Karpas-422 (cell line): ENCODE data around the gene FUZ. TPM values are rescaled to one million over a fixed set of nuclear protein-coding genes. Genes with fewer than 3 reads are reported as not detected.

ENCODE experiments used
- DNase-seq: peaks from one replicate; pipeline ENCODE4 v3.0.0-alpha.2; 2015
- H2AFZ ChIP-seq: fragments of 200-600 bp; sonication (generic); 2 replicates; pipeline ENCODE4 v1.6.1; 2014; ENCODE audit warnings: antibody characterized with exemption, low read length, mixed read lengths
- H3K27ac ChIP-seq: fragments of 200-600 bp; sonication (generic); 2 replicates; pipeline ENCODE4 v1.5.1; 2014; ENCODE audit warnings: mild to moderate bottlenecking, low read length, moderate library complexity
- H3K27me3 ChIP-seq: fragments of 200-600 bp; sonication (generic); 2 replicates; pipeline ENCODE4 v1.6.1; 2014; ENCODE audit warnings: low read length, mixed read lengths
- H3K36me3 ChIP-seq: fragments of 200-600 bp; sonication (generic); 2 replicates; pipeline ENCODE4 v1.6.1; 2014; ENCODE audit warnings: low read length, mixed read lengths; ENCODE audit not compliant: insufficient read depth
- H3K4me1 ChIP-seq: fragments of 200-600 bp; sonication (generic); 2 replicates; pipeline ENCODE4 v1.6.1; 2014; ENCODE audit warnings: mild to moderate bottlenecking, low read length, mixed read lengths
- H3K4me2 ChIP-seq: fragments of 200-600 bp; sonication (generic); 2 replicates; pipeline ENCODE4 v1.6.1; 2014; ENCODE audit warnings: low read length, low read depth, mild to moderate bottlenecking; ENCODE audit not compliant: poor library complexity, severe bottlenecking
- H3K4me3 ChIP-seq: fragments of 200-600 bp; sonication (generic); 2 replicates; pipeline ENCODE4 v1.5.1; 2014; ENCODE audit warnings: mild to moderate bottlenecking, antibody characterized with exemption, low read length, mixed read lengths
- H3K79me2 ChIP-seq: fragments of 200-600 bp; sonication (generic); 2 replicates; pipeline ENCODE4 v1.6.1; 2014; ENCODE audit warnings: mild to moderate bottlenecking, low read length, mixed read lengths
- H3K9ac ChIP-seq: fragments of 200-600 bp; sonication (generic); 2 replicates; pipeline ENCODE4 v1.6.0; 2014; ENCODE audit warnings: low read length
- H3K9me2 ChIP-seq: fragments of 200-600 bp; sonication (generic), shearing (Covaris generic); replicated peaks from 2 replicates; pipeline ENCODE4 v1.6.0; 2014; ENCODE audit warnings: mild to moderate bottlenecking, low read length, moderate library complexity; ENCODE audit not compliant: insufficient read depth
- H3K9me3 ChIP-seq: fragments of 300-700, 200-600 bp; sonication (generic); 2 replicates; pipeline ENCODE4 v1.6.1; 2014; ENCODE audit warnings: low read length, mixed read lengths
- H4K20me1 ChIP-seq: fragments of 200-600 bp; sonication (generic); 2 replicates; pipeline ENCODE4 v1.6.1; 2014; ENCODE audit warnings: mild to moderate bottlenecking, antibody characterized with exemption, low read length, low read depth; ENCODE audit not compliant: insufficient read depth
- total RNA-seq: library from RNA; depleted of rRNA; stranded (reverse); fragments of >200 nt; shearing (Covaris generic); gene quantifications from 2 replicates; pipeline ENCODE4 v1.2.3, GENCODE V29; 2014; ENCODE audit warnings: low replicate concordance

Gene FUZ
- total RNA-seq, 1 experiment from 2014 or later = 15.8 TPM

DNA sequence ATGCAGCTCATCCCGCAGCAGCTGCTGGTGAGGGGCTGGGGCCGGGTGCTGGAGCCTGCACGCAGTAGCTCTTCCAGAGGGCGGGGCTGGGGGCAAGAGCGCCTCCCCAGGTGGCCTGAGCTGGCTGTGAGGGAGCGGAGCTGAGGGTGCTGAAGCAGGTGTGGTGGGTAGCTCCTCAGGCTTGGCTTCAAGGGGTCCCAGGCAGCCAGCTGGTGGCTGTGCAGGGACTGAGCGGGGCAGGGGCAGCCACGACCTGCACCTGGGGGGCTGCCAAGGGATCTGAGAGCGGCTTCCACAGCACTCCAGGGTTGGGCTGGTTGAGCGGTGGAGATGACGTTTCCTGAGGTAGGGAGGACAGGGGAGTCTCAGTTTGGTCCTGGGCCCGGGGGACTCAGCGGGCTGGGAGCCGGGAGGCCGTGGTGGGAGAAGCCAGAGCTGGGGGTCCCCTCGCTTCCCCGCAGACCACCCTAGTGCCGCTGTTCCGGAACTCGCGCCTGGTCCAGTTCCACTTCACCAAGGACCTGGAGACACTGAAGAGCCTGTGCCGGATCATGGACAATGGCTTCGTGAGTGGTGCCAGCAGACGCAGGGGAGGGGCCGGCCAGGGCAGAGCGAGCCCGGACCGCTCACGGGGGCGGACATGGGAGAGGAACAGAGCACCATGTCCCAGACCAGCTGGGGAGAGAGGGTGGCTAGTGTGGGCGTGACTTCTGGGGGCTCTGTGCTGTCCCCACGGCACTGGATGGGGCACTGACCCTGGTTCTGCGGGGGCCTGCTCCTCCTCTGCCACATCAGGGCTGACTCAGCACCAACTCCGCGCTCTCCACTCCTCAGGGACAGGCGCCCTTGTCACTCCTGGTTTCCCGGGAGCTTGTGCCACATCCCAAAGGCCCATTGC, 45.2 kb upstream of the FUZ start:
- Histone ChIP-seq H3K27me3 (no peaks in the 10 kb centered on the region), H3K9me3 (no peaks in the 10 kb centered on the region), H3K4me3 (no peak overlapping the region), H3K9me2 (no peaks in the 10 kb centered on the region), H3K27ac (no peak overlapping the region), H3K9ac (no peak overlapping the region), H3K36me3 (peaks cover 33% of the 10 kb centered on the region; the same call in 1 of the 2 replicates), H3K4me2 (no peak overlapping the region), H2AFZ (no peak overlapping the region), H3K4me1 (peaks cover 7% of the 10 kb centered on the region; the same call in 1 of the 2 replicates), H3K79me2 (peaks cover 12% of the 10 kb centered on the region), H4K20me1 (peaks cover 42% of the 10 kb centered on the region; the same call in 1 of the 2 replicates)
- DNase-seq = peak; percentile 69

- no peak for DNase-seq
- Histone ChIP-seq H3K9me3 (no peaks in the 10 kb centered on the region), H4K20me1 (peaks cover 41% of the 10 kb centered on the region), H3K4me2 (no peak overlapping the region), H3K9ac (no peak overlapping the region), H3K9me2 (no peaks in the 10 kb centered on the region), H3K36me3 (peaks cover 29% of the 10 kb centered on the region; the same call in 1 of the 2 replicates), H3K79me2 (peaks cover 18% of the 10 kb centered on the region), H3K4me1 (peaks cover 12% of the 10 kb centered on the region), H3K27me3 (no peaks in the 10 kb centered on the region), H3K27ac (no peak overlapping the region), H2AFZ (no peak overlapping the region), H3K4me3 (no peak overlapping the region)
Measured at GRCh38 chr19:49857838-49858087, 44.7 kb upstream of the FUZ start.

GRCh38 chr19:49857061-49857837, 44.2 kb upstream of the FUZ start:
- H3K9me2 ChIP-seq = no peaks in the 10 kb centered on the region
- DNase-seq = no peak
- no peak overlapping the region for H3K4me3 ChIP-seq
- H3K27ac ChIP-seq = no peak overlapping the region
- no peak overlapping the region for H3K9ac ChIP-seq
- H3K27me3 ChIP-seq = no peaks in the 10 kb centered on the region
- no peaks in the 10 kb centered on the region for H3K9me3 ChIP-seq
- no peak overlapping the region for H3K4me2 ChIP-seq
- H4K20me1 ChIP-seq = peaks cover 45% of the 10 kb centered on the region
- H3K36me3 ChIP-seq = peaks cover 29% of the 10 kb centered on the region; the same call in 1 of the 2 replicates
- H3K79me2 ChIP-seq = peaks cover 23% of the 10 kb centered on the region
- H3K4me1 ChIP-seq = peaks cover 17% of the 10 kb centered on the region
- H2AFZ ChIP-seq = no peak overlapping the region

GRCh38 chr19:49856574-49857021, 43.5 kb upstream of the FUZ start:
- Histone ChIP-seq H3K4me3 (no peak overlapping the region), H3K9me3 (no peaks in the 10 kb centered on the region), H3K9ac (no peak overlapping the region), H3K4me1 (peaks cover 22% of the 10 kb centered on the region), H2AFZ (no peak overlapping the region), H3K27ac (no peak overlapping the region), H3K4me2 (no peak overlapping the region), H3K79me2 (peaks cover 29% of the 10 kb centered on the region), H3K9me2 (no peaks in the 10 kb centered on the region), H3K27me3 (no peaks in the 10 kb centered on the region), H3K36me3 (peaks cover 29% of the 10 kb centered on the region; the same call in 1 of the 2 replicates), H4K20me1 (peaks cover 51% of the 10 kb centered on the region)
- DNase-seq = peak; percentile 66

DNA sequence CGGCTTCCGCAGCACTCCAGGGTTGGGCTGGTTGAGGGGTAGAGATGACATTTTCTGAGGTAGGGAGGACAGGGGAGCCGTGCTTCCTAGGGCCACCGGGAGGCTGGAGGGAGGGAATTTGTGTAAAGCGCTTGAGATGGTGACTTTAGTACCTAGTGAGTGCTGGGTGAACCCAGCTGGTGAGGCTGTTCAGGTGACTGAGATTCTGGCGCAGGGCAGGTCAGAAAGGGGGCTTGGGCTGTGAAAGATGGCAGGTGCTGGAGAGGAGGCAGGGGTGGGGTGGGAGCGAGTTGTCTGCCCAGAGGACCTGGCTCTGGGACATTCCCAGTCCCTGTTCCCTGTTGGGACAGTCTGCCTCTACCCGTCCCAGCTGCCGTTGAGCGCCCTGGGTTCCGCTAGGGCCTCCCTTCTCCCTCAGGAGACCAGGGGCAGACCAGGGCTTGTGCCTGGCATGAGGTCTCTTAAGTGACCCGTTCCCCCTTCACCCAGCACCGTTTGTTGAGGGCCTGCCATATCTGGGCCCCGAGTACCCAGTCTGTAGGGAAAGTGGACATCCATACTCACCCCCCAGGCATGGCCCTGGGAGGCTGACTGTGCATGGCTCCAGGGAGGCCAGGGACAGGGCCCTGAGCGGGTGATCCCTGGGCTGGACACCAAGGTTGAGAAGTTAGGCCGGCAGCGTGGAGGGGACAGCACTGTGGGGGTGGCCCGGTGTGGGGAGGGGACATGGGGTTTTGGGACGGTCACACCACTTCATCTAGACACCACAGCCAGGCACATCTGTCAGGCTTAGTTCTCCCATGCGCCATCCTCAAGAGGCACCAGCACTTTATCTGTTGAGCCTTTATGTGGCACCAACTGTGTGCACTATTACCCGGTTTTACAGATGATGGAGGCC, 42.8 kb upstream of the FUZ start:
- Histone ChIP-seq H4K20me1 (peaks cover 50% of the 10 kb centered on the region), H2AFZ (no peak overlapping the region), H3K4me3 (no peak overlapping the region), H3K9me2 (no peaks in the 10 kb centered on the region), H3K36me3 (peaks cover 29% of the 10 kb centered on the region; the same call in 1 of the 2 replicates), H3K27ac (no peak overlapping the region), H3K9ac (no peak overlapping the region), H3K4me2 (no peak overlapping the region), H3K9me3 (no peaks in the 10 kb centered on the region), H3K4me1 (peaks cover 22% of the 10 kb centered on the region), H3K27me3 (no peaks in the 10 kb centered on the region), H3K79me2 (peaks cover 29% of the 10 kb centered on the region)
- no peak for DNase-seq

GRCh38 chr19:49855277-49855675, 42.2 kb upstream of the FUZ start:
- Histone ChIP-seq H3K4me1 (peaks cover 26% of the 10 kb centered on the region), H3K4me3 (no peak overlapping the region), H3K9me3 (no peaks in the 10 kb centered on the region), H3K36me3 (peaks cover 29% of the 10 kb centered on the region; the same call in 1 of the 2 replicates), H3K79me2 (peaks cover 29% of the 10 kb centered on the region), H3K4me2 (no peak overlapping the region), H3K9me2 (no peaks in the 10 kb centered on the region), H4K20me1 (peaks cover 45% of the 10 kb centered on the region), H3K9ac (no peak overlapping the region), H2AFZ (no peak overlapping the region), H3K27me3 (no peaks in the 10 kb centered on the region), H3K27ac (no peak overlapping the region)
- peak; percentile 70 for DNase-seq

GRCh38 chr19:49854378-49855263, 41.5 kb upstream of the FUZ start:
- no peak overlapping the region for H2AFZ ChIP-seq
- no peaks in the 10 kb centered on the region for H3K27me3 ChIP-seq
- H3K9ac ChIP-seq = no peak overlapping the region
- no peak overlapping the region for H3K4me2 ChIP-seq
- peaks cover 29% of the 10 kb centered on the region for H3K36me3 ChIP-seq
- peaks cover 29% of the 10 kb centered on the region for H3K79me2 ChIP-seq
- H3K9me3 ChIP-seq = no peaks in the 10 kb centered on the region
- H3K27ac ChIP-seq = no peak overlapping the region
- peaks cover 50% of the 10 kb centered on the region for H4K20me1 ChIP-seq
- DNase-seq = no peak
- peaks cover 30% of the 10 kb centered on the region for H3K4me1 ChIP-seq
- no peak overlapping the region for H3K4me3 ChIP-seq
- H3K9me2 ChIP-seq = no peaks in the 10 kb centered on the region
